ENCODE measurements around the gene ADGRF4. TPM values are rescaled to one million over a fixed set of nuclear protein-coding genes. Genes with fewer than 3 reads are reported as not detected.

ADGRF4 gene
- total and polyA plus RNA-seq, 2 donors (not counting 3 experiments of a cell fraction or from before 2014, with no cell fraction given) = not detected

DNA sequence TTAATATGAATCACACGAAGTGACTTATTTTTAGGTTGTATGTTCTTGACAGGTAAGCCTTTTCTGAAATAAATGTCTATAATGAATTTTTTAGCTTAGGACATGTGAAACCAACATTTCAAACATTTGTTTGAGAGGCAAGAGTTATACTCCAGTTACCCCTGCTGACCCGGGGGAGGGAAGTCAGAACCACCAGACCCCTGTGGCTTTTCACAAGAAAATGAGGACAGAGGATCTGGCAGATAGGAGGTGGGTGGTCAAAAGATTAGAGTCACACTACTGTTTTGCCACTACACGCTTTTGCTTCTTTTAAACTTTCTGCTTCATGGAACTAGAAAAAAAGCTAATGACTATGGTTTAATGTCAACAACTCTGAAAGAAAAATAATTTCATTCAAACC is 27.5 kb upstream of the ADGRF4 start:
- H3K4me3 ChIP-seq (replicated peaks in 1 of 3; ENCODE audit: insufficient read depth in 1 of 3, low read depth in 1 of 3, low read length in 3 of 3) = no peak overlapping the region
- H3K4me2 ChIP-seq (ENCODE audit: insufficient read depth, low read length) = no peak overlapping the region
- no peaks in the 10 kb centered on the region for H3K79me2 ChIP-seq (ENCODE audit: control insufficient read depth, insufficient read depth, low read length)
- H2AFZ ChIP-seq (ENCODE audit: low read depth, low read length) = no peak overlapping the region
- dilution Hi-C loops (cut with MboI; ENCODE audit: extremely low pct_ligation_motif_present, low sequenced_read_pairs) (no loop called here), intact Hi-C loops (cut with micrococcal nuclease) (no loop called here)
- no peaks in the 10 kb centered on the region for H3K9me3 ChIP-seq (replicated peaks; ENCODE audit: control insufficient read depth, insufficient read depth, low read length)
- no peaks in the 10 kb centered on the region for H3K36me3 ChIP-seq (ENCODE audit: control insufficient read depth in 2 of 2, extremely low read depth in 1 of 2, insufficient read depth in 2 of 2, low read length in 2 of 2)
- H4K20me1 ChIP-seq (replicated peaks; ENCODE audit: control insufficient read depth, extremely low read depth, insufficient read depth, low read length) = no peaks in the 10 kb centered on the region
- DNase-seq (ENCODE audit: low read depth, low spot score) = no peak
- ChIA-PET POLR2A (no interaction called here), CTCF (no interaction called here)
- no peaks in the 10 kb centered on the region for H3K9me1 ChIP-seq (replicated peaks; ENCODE audit: control insufficient read depth, extremely low read depth, insufficient read depth, low read length)
- BruUV-seq (replicated peaks) = no TSS peak
- TF ChIP-seq, protein P1, sequence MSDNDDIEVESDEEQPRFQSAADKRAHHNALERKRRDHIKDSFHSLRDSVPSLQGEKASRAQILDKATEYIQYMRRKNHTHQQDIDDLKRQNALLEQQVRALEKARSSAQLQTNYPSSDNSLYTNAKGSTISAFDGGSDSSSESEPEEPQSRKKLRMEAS (IDR thresholded peaks at IDR 0.05; ENCODE audit: insufficient read depth, insufficient read length) = no peak
- TF ChIP-seq, protein P2, sequence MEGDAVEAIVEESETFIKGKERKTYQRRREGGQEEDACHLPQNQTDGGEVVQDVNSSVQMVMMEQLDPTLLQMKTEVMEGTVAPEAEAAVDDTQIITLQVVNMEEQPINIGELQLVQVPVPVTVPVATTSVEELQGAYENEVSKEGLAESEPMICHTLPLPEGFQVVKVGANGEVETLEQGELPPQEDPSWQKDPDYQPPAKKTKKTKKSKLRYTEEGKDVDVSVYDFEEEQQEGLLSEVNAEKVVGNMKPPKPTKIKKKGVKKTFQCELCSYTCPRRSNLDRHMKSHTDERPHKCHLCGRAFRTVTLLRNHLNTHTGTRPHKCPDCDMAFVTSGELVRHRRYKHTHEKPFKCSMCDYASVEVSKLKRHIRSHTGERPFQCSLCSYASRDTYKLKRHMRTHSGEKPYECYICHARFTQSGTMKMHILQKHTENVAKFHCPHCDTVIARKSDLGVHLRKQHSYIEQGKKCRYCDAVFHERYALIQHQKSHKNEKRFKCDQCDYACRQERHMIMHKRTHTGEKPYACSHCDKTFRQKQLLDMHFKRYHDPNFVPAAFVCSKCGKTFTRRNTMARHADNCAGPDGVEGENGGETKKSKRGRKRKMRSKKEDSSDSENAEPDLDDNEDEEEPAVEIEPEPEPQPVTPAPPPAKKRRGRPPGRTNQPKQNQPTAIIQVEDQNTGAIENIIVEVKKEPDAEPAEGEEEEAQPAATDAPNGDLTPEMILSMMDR (IDR thresholded peaks at IDR 0.05; ENCODE audit: extremely low read depth in 1 of 2, insufficient read depth in 1 of 2, low read depth in 1 of 2, low read length in 2 of 2) = no peak
- TF ChIP-seq JUN (IDR thresholded peaks at IDR 0.05; ENCODE audit: borderline replicate concordance, insufficient read depth, insufficient read length, low read depth) = no peak
- no peak for TF ChIP-seq EZH2 (IDR thresholded peaks at IDR 0.05; ENCODE audit: borderline replicate concordance, low read depth, low read length, severe bottlenecking)
- TF ChIP-seq MYC (IDR thresholded peaks at IDR 0.05; ENCODE audit: low read depth, low read length) = no peak
- TF ChIP-seq POLR2A (IDR thresholded peaks at IDR 0.05; ENCODE audit: low read depth, low read length) = no peak
- no peak for TF ChIP-seq POLR2AphosphoS5 (IDR thresholded peaks at IDR 0.05; ENCODE audit: insufficient read depth, low read depth, low read length)
- no peak for TF ChIP-seq FOS (IDR thresholded peaks at IDR 0.05; ENCODE audit: borderline replicate concordance, insufficient read depth, low read length)
- no peak for TF ChIP-seq GATA2 (IDR thresholded peaks at IDR 0.05; ENCODE audit: insufficient read depth, insufficient read length, low read depth, low read length)
- H3K27ac ChIP-seq (ENCODE audit: insufficient read depth, low read depth, low read length) = no peak overlapping the region
- no peak overlapping the region for H3K9ac ChIP-seq (replicated peaks; ENCODE audit: extremely low read depth, insufficient read depth, low read length)
- no peak for FAIRE-seq
- no peaks in the 10 kb centered on the region for H3K4me1 ChIP-seq (ENCODE audit: control insufficient read depth, extremely low read depth, insufficient read depth, low read length)
- peaks cover 0 to 2% of the 10 kb centered on the region in 2 experiments for H3K27me3 ChIP-seq (ENCODE audit: control insufficient read depth in 2 of 2, insufficient read depth in 2 of 2, low read length in 2 of 2)

All from endothelial cell of umbilical vein (primary cell).